Loucy (cell line): ENCODE measurements around the gene METRNL.

Source experiments
- H2AFZ ChIP-seq: fragments of 200-600 bp; sonication (generic); 2 replicates; pipeline ENCODE4 v1.6.0; 2016; ENCODE audit warnings: antibody characterized with exemption, mild to moderate bottlenecking, low read length, moderate library complexity
- H3F3A ChIP-seq: fragments of 200-600 bp; 2 replicates; pipeline ENCODE4 v1.6.0; 2016; ENCODE audit warnings: antibody characterized with exemption, low read depth, mild to moderate bottlenecking
- H3K27me3 ChIP-seq: fragments of 200-600 bp; sonication (generic); 2 replicates; pipeline ENCODE4 v1.6.1; 2014; ENCODE audit warnings: low read length, mild to moderate bottlenecking; ENCODE audit not compliant: insufficient read depth, poor library complexity, severe bottlenecking
- H3K36me3 ChIP-seq: fragments of 200-600 bp; sonication (generic); 2 replicates; pipeline ENCODE4 v1.6.1; 2016; ENCODE audit warnings: low read length; ENCODE audit not compliant: insufficient read depth
- H3K4me1 ChIP-seq: fragments of 200-600 bp; sonication (generic); 2 replicates; pipeline ENCODE4 v1.5.1; 2014; ENCODE audit warnings: low read length, mild to moderate bottlenecking; ENCODE audit not compliant: insufficient read depth, poor library complexity, severe bottlenecking
- H3K4me2 ChIP-seq: fragments of 200-600 bp; sonication (generic); 2 replicates; pipeline ENCODE4 v1.6.0; 2014; ENCODE audit warnings: antibody characterized with exemption, low read length, low read depth, mild to moderate bottlenecking; ENCODE audit not compliant: poor library complexity, severe bottlenecking
- H3K4me3 ChIP-seq: fragments of 200-600 bp; sonication (generic); 2 replicates; pipeline ENCODE4 v1.5.1; 2014; ENCODE audit warnings: low read length, mild to moderate bottlenecking, mixed read lengths; ENCODE audit not compliant: poor library complexity, severe bottlenecking
- H3K79me2 ChIP-seq: fragments of 200-600 bp; sonication (generic); 2 replicates; pipeline ENCODE4 v1.6.1; 2014; ENCODE audit warnings: low read length; ENCODE audit not compliant: insufficient read depth
- H3K9ac ChIP-seq: fragments of 200-600 bp; sonication (generic); 2 replicates; pipeline ENCODE4 v1.6.0; 2014; ENCODE audit warnings: mild to moderate bottlenecking, low read depth, low read length, moderate library complexity; ENCODE audit not compliant: poor library complexity, severe bottlenecking
- H3K9me2 ChIP-seq: fragments of 200-600 bp; sonication (generic); replicated peaks from 2 replicates; pipeline ENCODE4 v1.6.1; 2016; ENCODE audit warnings: low read depth, low read length, mixed read lengths
- H3K9me3 ChIP-seq: fragments of 200-600 bp; sonication (generic); 2 replicates; pipeline ENCODE4 v1.6.1; 2014; ENCODE audit warnings: mild to moderate bottlenecking, antibody characterized with exemption, low read length, low read depth; ENCODE audit not compliant: insufficient read depth
- H4K20me1 ChIP-seq: fragments of 200-600 bp; sonication (generic); 2 replicates; pipeline ENCODE4 v1.6.0; 2014; ENCODE audit warnings: antibody characterized with exemption, low read length, mild to moderate bottlenecking; ENCODE audit not compliant: insufficient read depth, poor library complexity, severe bottlenecking
- CTCF ChIP-seq: fragments of 200-600 bp; sonication (generic); conservative IDR thresholded peaks from 2 replicates; pipeline ENCODE4 v1.5.1; 2014; ENCODE audit warnings: mild to moderate bottlenecking, antibody characterized with exemption, low read length
- EZH2phosphoT487 ChIP-seq: fragments of 200-600 bp; IDR thresholded peaks from 2 replicates; pipeline ENCODE4 v1.6.1; 2018; ENCODE audit warnings: antibody characterized with exemption, mild to moderate bottlenecking, moderate library complexity, borderline replicate concordance

METRNL gene

DNA sequence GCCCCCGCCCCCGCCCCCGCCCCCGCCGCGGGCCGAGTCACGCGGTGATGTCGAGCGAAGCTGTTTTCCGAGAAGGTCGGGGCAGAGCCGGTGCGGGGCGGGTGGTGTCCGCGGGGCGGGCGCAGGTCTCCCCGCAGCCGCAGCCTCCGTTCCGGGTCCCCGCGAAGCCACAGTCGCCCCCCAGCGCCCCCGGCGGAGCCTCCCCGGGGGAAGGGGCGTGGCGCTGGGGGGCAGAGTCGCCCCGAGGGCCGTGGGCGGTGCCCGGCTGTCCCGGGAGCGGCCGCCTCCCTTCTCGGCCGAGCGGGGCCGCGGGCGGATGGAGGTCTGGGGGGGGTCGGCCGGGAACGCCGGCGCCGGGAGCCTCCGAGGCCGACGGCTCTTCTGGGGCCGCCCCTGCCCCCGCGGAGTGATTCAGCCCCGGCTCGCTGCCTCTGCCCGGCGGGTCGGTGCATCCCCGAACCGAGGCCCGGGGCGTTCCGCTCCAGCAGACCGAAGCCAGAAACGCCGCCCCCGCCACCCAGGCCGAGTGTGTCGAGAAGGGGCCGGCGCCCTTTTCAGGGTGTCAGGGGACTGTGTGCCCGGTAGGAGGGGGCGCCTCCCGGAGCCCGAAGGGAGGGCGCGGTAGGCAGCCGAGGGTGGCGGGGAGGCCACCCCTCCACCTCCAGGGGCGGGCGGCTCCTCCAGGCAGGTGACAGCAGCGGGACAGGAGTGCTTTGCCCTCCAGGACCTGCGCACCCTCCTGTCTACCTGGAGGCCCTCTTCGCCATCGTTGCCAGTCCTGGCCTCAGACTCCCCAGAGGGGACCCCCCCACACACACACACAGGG lies 1.7 kb downstream of the METRNL start:
- H3K36me3 ChIP-seq: no peaks in the 10 kb centered on the region
- H3K27me3 ChIP-seq: no peaks in the 10 kb centered on the region
- 0 out of 2 replicates have a peak, but pooled peaks cover 4% of the 10 kb centered on the region for H3K79me2 ChIP-seq
- TF ChIP-seq CTCF (no peak), EZH2phosphoT487 (no peak)
- H2AFZ ChIP-seq: no peak overlapping the region; the same call in 1 of the 2 replicates
- H3K9me3 ChIP-seq: no peaks in the 10 kb centered on the region
- H3K9me2 ChIP-seq: no peaks in the 10 kb centered on the region
- peak overlapping the region; percentile 54 for H3K4me2 ChIP-seq
- H3K9ac ChIP-seq: peak overlapping the region; percentile 17
- H3K4me3 ChIP-seq: peak overlapping the region; percentile 69
- peaks cover 8% of the 10 kb centered on the region for H4K20me1 ChIP-seq
- H3F3A ChIP-seq: peaks cover 8% of the 10 kb centered on the region; the same call in 1 of the 2 replicates
- H3K4me1 ChIP-seq: peaks cover 32% of the 10 kb centered on the region

- peaks cover 8% of the 10 kb centered on the region; the same call in 1 of the 2 replicates for H3F3A ChIP-seq
- no peaks in the 10 kb centered on the region for H3K36me3 ChIP-seq
- no peaks in the 10 kb centered on the region for H3K9me2 ChIP-seq
- H3K9me3 ChIP-seq: no peaks in the 10 kb centered on the region
- H3K4me3 ChIP-seq: peak overlapping the region; percentile 69
- H3K4me1 ChIP-seq: peaks cover 38% of the 10 kb centered on the region
- H3K79me2 ChIP-seq: 0 out of 2 replicates have a peak, but pooled peaks cover 4% of the 10 kb centered on the region
- no peak overlapping the region for H2AFZ ChIP-seq
- no peak overlapping the region for H3K9ac ChIP-seq
- no peak for TF ChIP-seq CTCF
- TF ChIP-seq EZH2phosphoT487: no peak
- H3K27me3 ChIP-seq: no peaks in the 10 kb centered on the region
- peak overlapping the region; percentile 54 for H3K4me2 ChIP-seq
- peaks cover 8% of the 10 kb centered on the region for H4K20me1 ChIP-seq
These were observed 2.3 kb downstream of the METRNL start for GRCh38 chr17:83081684-83082201.

- Histone ChIP-seq H3K4me2 (no peak overlapping the region), H4K20me1 (peaks cover 8% of the 10 kb centered on the region), H3F3A (peaks cover 8% of the 10 kb centered on the region; the same call in 1 of the 2 replicates), H3K4me1 (peaks cover 38% of the 10 kb centered on the region), H3K27me3 (no peaks in the 10 kb centered on the region), H3K36me3 (no peaks in the 10 kb centered on the region), H3K79me2 (0 out of 2 replicates have a peak, but pooled peaks cover 4% of the 10 kb centered on the region), H2AFZ (no peak overlapping the region), H3K9me2 (no peaks in the 10 kb centered on the region), H3K9me3 (no peaks in the 10 kb centered on the region), H3K9ac (no peak overlapping the region), H3K4me3 (no peak overlapping the region)
- TF ChIP-seq CTCF (no peak), EZH2phosphoT487 (no peak)
These were observed 3.0 kb downstream of the METRNL start for GRCh38 chr17:83082424-83082823.
